IMR-90 (cell line): ENCODE results near the gene IL11RA. TPM values are rescaled to one million over a fixed set of nuclear protein-coding genes. Genes with fewer than 3 reads are reported as not detected.

Experiments
- ATAC-seq: fragments of 200-7000 bp; cut with Tn5 transposase; 2 replicates; pipeline ENCODE4 v1.9.1; 2020; ENCODE audit warnings: low read depth, mild to moderate bottlenecking, moderate library complexity
- BruUV-seq: library from RNA; stranded (reverse); fragments of 400-500 nt; replicated peaks from 2 replicates; lab custom pipeline; 2021; lab: Mats Ljungman, UMichigan
- CTCF ChIA-PET: fragments of 300-600 bp; formaldehyde crosslinking; extraction: SDS; loops from one replicate; lab custom pipeline; 2021; ENCODE audit warnings: antibody characterized with exemption; lab: Yijun Ruan, JAX
- POLR2A ChIA-PET: fragments of 300-600 bp; sonication (Branson Sonifier 250); formaldehyde crosslinking; loops from one replicate; lab custom pipeline; 2022; ENCODE audit warnings: antibody characterized with exemption; ENCODE audit not compliant: unreplicated experiment; lab: Charles Lee
- DNase-seq: peaks from one replicate; pipeline ENCODE4 v3.0.0; 2013
- H2AFZ ChIP-seq: replicated peaks from 2 replicates; pipeline ENCODE3; 2013; ENCODE audit warnings: low read length, mild to moderate bottlenecking; ENCODE audit not compliant: poor library complexity
- H2AK5ac ChIP-seq: 2 replicates; pipeline ENCODE4 v1.6.1; 2013; ENCODE audit warnings: low read depth, low read length, inconsistent platforms
- H2AK9ac ChIP-seq: replicated peaks from 2 replicates; pipeline ENCODE3; 2013; ENCODE audit warnings: mild to moderate bottlenecking, low read depth, low read length, moderate library complexity; ENCODE audit not compliant: poor library complexity
- H2BK120ac ChIP-seq: 2 replicates; pipeline ENCODE4 v1.6.1; 2013; ENCODE audit warnings: low read depth, low read length, inconsistent platforms
- H2BK15ac ChIP-seq: 3 replicates; pipeline ENCODE4 v1.6.1; 2013; ENCODE audit warnings: low read depth, low read length, inconsistent platforms
- H2BK20ac ChIP-seq: 2 replicates; pipeline ENCODE4 v1.6.1; 2013; ENCODE audit warnings: low read depth, mild to moderate bottlenecking, inconsistent platforms, low read length, moderate library complexity
- H2BK5ac ChIP-seq: 2 replicates; pipeline ENCODE4 v1.6.1; 2013; ENCODE audit warnings: mild to moderate bottlenecking, low read depth, low read length, inconsistent platforms; ENCODE audit not compliant: poor library complexity, severe bottlenecking
- H3K14ac ChIP-seq: replicated peaks from 2 replicates; pipeline ENCODE4 v1.6.1; 2013; ENCODE audit warnings: low read depth, low read length, inconsistent platforms
- H3K18ac ChIP-seq: 2 replicates; pipeline ENCODE4 v1.6.1; 2013; ENCODE audit warnings: low read depth, low read length, control low read depth
- H3K23ac ChIP-seq: 2 replicates; pipeline ENCODE4 v1.6.1; 2013; ENCODE audit warnings: low read depth, low read length, inconsistent platforms
- H3K27ac ChIP-seq: 2 replicates; pipeline ENCODE4 v1.5.1; 2013; ENCODE audit warnings: mild to moderate bottlenecking, control low read depth, low read length; ENCODE audit not compliant: insufficient read depth
- H3K27me3 ChIP-seq: 2 replicates; pipeline ENCODE4 v1.6.1; 2013; ENCODE audit warnings: low read length; ENCODE audit not compliant: control insufficient read depth, insufficient read depth
- H3K36me3 ChIP-seq: 2 replicates; pipeline ENCODE4 v1.6.1; 2013; ENCODE audit warnings: low read length, mixed read lengths; ENCODE audit not compliant: control insufficient read depth, insufficient read depth
- H3K4ac ChIP-seq: 2 replicates; pipeline ENCODE4 v1.6.1; 2013; ENCODE audit warnings: low read depth, low read length, inconsistent platforms
- H3K4me1 ChIP-seq: 2 replicates; pipeline ENCODE4 v1.6.1; 2013; ENCODE audit warnings: low read length, mixed read lengths; ENCODE audit not compliant: control insufficient read depth, insufficient read depth
- H3K4me2 ChIP-seq: 2 replicates; pipeline ENCODE4 v1.6.1; 2013; ENCODE audit warnings: low read depth, mild to moderate bottlenecking, control low read depth, low read length, moderate library complexity
- H3K4me3 ChIP-seq: 2 replicates; pipeline ENCODE4 v1.5.1; 2013; ENCODE audit warnings: low read depth, mild to moderate bottlenecking, control low read depth, low read length, moderate library complexity; ENCODE audit not compliant: insufficient read depth
- H3K56ac ChIP-seq: 2 replicates; pipeline ENCODE4 v1.6.1; 2013; ENCODE audit warnings: low read length, inconsistent platforms; ENCODE audit not compliant: insufficient read depth; ENCODE audit errors: extremely low read depth
- H3K79me1 ChIP-seq, 2 experiments: 2 replicates each; pipeline ENCODE4 v1.6.1; 2013; ENCODE audit warnings: low read length in 2 of 2, inconsistent platforms in 1 of 2, low read depth in 1 of 2
- H3K9ac ChIP-seq: 2 replicates; pipeline ENCODE4 v1.6.1; 2013; ENCODE audit warnings: low read depth, low read length, control low read depth
- H3K9me1 ChIP-seq: 2 replicates; pipeline ENCODE4 v1.6.1; 2013; ENCODE audit warnings: low read length, inconsistent platforms; ENCODE audit not compliant: insufficient read depth
- H3K9me3 ChIP-seq: 2 replicates; pipeline ENCODE4 v1.6.1; 2013; ENCODE audit warnings: low read length; ENCODE audit not compliant: control insufficient read depth, insufficient read depth
- H4K20me1 ChIP-seq: 2 replicates; pipeline ENCODE4 v1.6.1; 2013; ENCODE audit warnings: low read length, inconsistent platforms; ENCODE audit not compliant: insufficient read depth
- H4K5ac ChIP-seq: 2 replicates; pipeline ENCODE4 v1.6.1; 2013; ENCODE audit warnings: mild to moderate bottlenecking, low read depth, low read length, control low read depth
- H4K8ac ChIP-seq, 2 experiments: 2 replicates each; pipeline ENCODE4 v1.6.1; 2013; ENCODE audit warnings: low read depth in 2 of 2, low read length in 2 of 2, control low read depth in 1 of 2, inconsistent platforms in 1 of 2
- H4K91ac ChIP-seq: 2 replicates; pipeline ENCODE4 v1.6.1; 2013; ENCODE audit warnings: low read depth, low read length, inconsistent platforms; ENCODE audit not compliant: insufficient read depth
- MXI1 ChIP-seq: IDR thresholded peaks from 2 replicates; pipeline ENCODE4 v1.6.1; 2012; ENCODE audit warnings: low read depth, mild to moderate bottlenecking, low read length, moderate library complexity, borderline replicate concordance
- NFE2L2 ChIP-seq: fragments of 150-350 bp; IDR thresholded peaks from 2 replicates; pipeline ENCODE4 v1.6.1; 2016; ENCODE audit warnings: low read depth, mild to moderate bottlenecking, low read length
- RFX5 ChIP-seq: IDR thresholded peaks from 2 replicates; pipeline ENCODE4 v1.8.0; 2012; ENCODE audit warnings: low read depth, mild to moderate bottlenecking, low read length, moderate library complexity
- WGBS, 2 experiments: methylation state at CpG; one replicate each; pipeline versions ENCODE4 v1.1.5 to v1.1.7; 2013; ENCODE audit warnings: missing lambda C conversion rate in 2 of 2; ENCODE audit not compliant: insufficient read length in 1 of 2; ENCODE audit errors: extremely low coverage in 2 of 2; 5-methylcytosine and 5-hydroxymethylcytosine counted together
- dilution Hi-C: fragments of 300-500 bp; cut with HindIII; formaldehyde crosslinking; loops from one replicate; pipeline ENCODE4 v1.14.3; 2018; ENCODE audit warnings: low sequenced_read_pairs; ENCODE audit not compliant: unreplicated experiment
- in situ Hi-C: fragments of 300-500 bp; cut with MboI; formaldehyde crosslinking; loops from 3 replicates; pipeline ENCODE4 v1.14.3; 2019; ENCODE audit warnings: low sequenced_read_pairs, inconsistent platforms, mixed read lengths
- intact Hi-C: fragments of 100-400 bp; cut with micrococcal nuclease; formaldehyde crosslinking; loops from 2 replicates; pipeline ENCODE4 v1.10.0; 2022
- polyA plus RNA-seq, 3 experiments: library from polyadenylated mRNA; depleted of rRNA; stranded (reverse); fragments of >200 nt; gene quantifications; 2 replicates each; pipeline ENCODE4 v1.2.3, GENCODE V29; 2012; ENCODE audit warnings: low replicate concordance in 1 of 3
- total RNA-seq: library from RNA; depleted of rRNA; stranded (reverse); fragments of >200 nt; gene quantifications from 2 replicates; pipeline ENCODE4 v1.2.3, GENCODE V29; 2012
- TF ChIP-seq, protein P1 (sequence below): conservative IDR thresholded peaks from 2 replicates; pipeline ENCODE4 v1.5.1; 2012; ENCODE audit warnings: mild to moderate bottlenecking, low read depth, low read length, improper control_type of control experiment

Gene IL11RA
- total and polyA plus RNA-seq, 2 of the 4 experiments (the other 2 are of a cell fraction), result 8.2 to 15.9 TPM

DNA sequence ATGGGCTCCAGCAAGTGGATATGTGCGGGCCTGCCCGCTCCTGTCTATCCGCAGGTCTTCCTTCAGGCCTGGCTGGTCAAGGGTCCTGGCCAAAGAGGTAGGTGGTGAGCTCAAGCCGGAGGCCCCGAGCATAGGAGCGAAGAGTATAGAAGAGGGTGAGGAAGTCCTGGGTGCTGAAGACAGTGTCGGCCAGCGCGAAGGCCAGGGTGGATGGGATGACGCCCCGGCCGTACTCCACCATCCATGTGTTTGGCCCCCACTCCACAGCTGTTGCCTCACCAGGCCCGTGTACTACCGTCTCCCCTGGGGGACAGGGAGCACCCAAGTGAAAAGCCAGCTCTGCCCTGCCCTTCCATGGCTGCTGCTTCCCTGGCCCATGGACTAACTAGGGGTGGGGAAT lies 16.4 kb upstream of the IL11RA start:
- dilution Hi-C loops (no loop called here), in situ Hi-C loops (no loop called here), intact Hi-C loops (no loop called here)
- Histone ChIP-seq H2AK5ac (no peak overlapping the region), H4K20me1 (peaks cover 9% of the 10 kb centered on the region; the same call in 1 of the 2 replicates), H2BK20ac (no peak overlapping the region), H3K27ac (no peak overlapping the region), H4K91ac (no peak overlapping the region), H3K4me1 (peaks cover 4% of the 10 kb centered on the region), H2AFZ (no peak overlapping the region), H3K9ac (no peak overlapping the region), H2BK15ac (no peak overlapping the region), H3K9me3 (no peaks in the 10 kb centered on the region), H3K14ac (no peak overlapping the region), H3K56ac (no peak overlapping the region), H2AK9ac (no peak overlapping the region), H4K8ac (no peak overlapping the region), H3K27me3 (peaks cover 7% of the 10 kb centered on the region), H3K23ac (no peak overlapping the region), H3K4me3 (no peak overlapping the region), H3K9me1 (peaks cover 13% of the 10 kb centered on the region; the same call in 1 of the 2 replicates), H2BK120ac (no peak overlapping the region), H3K36me3 (peaks cover 6% of the 10 kb centered on the region), H3K79me1 (peaks cover 13 to 36% of the 10 kb centered on the region in 2 experiments), H3K18ac (no peak overlapping the region), H2BK5ac (no peak overlapping the region), H3K4me2 (no peak overlapping the region), H3K4ac (no peak overlapping the region), H4K5ac (no peak overlapping the region)
- CTCF ChIA-PET, result no interaction called here
- no peak for DNase-seq
- TF ChIP-seq NFE2L2 (no peak), RFX5 (no peak), MXI1 (no peak)
- TF ChIP-seq, protein P1, sequence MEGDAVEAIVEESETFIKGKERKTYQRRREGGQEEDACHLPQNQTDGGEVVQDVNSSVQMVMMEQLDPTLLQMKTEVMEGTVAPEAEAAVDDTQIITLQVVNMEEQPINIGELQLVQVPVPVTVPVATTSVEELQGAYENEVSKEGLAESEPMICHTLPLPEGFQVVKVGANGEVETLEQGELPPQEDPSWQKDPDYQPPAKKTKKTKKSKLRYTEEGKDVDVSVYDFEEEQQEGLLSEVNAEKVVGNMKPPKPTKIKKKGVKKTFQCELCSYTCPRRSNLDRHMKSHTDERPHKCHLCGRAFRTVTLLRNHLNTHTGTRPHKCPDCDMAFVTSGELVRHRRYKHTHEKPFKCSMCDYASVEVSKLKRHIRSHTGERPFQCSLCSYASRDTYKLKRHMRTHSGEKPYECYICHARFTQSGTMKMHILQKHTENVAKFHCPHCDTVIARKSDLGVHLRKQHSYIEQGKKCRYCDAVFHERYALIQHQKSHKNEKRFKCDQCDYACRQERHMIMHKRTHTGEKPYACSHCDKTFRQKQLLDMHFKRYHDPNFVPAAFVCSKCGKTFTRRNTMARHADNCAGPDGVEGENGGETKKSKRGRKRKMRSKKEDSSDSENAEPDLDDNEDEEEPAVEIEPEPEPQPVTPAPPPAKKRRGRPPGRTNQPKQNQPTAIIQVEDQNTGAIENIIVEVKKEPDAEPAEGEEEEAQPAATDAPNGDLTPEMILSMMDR, result no peak
- 92% methylated on average over 3 of the region's 14 CpGs; no CpG with 5 or more reads in 1 of the 2 experiments for WGBS, 2 experiments
- no peak for ATAC-seq
- BruUV-seq, result no TSS peak
- POLR2A ChIA-PET, result no interaction called here
